Astrocyte (in vitro differentiated cells and primary cell): ENCODE data around the gene HERC2.

Experiments
- CTCF ChIP-seq: IDR thresholded peaks from 2 replicates; pipeline ENCODE4 v1.5.1; 2011; ENCODE audit warnings: low read depth, mild to moderate bottlenecking, inconsistent platforms, low read length, moderate library complexity; ENCODE audit not compliant: insufficient read depth
- EZH2 ChIP-seq: IDR thresholded peaks from 2 replicates; pipeline ENCODE4 v1.6.1; 2012; ENCODE audit warnings: mild to moderate bottlenecking, low read length, inconsistent platforms; ENCODE audit not compliant: insufficient read depth

- TF ChIP-seq CTCF (no peak), EZH2 (no peak)
Observed at GRCh38 chr15:28097656-28098359, 224.2 kb downstream of the HERC2 start.
